ENCODE data around the gene MAN1C1. TPM values are rescaled to one million over a fixed set of nuclear protein-coding genes. Genes with fewer than 3 reads are reported as not detected.

MAN1C1 gene
- total RNA-seq, 1 donor from 2014 or later, result 6.6 TPM

GRCh38 chr1:25832336-25833037, 215.9 kb downstream of the MAN1C1 start:
- DNase-seq (ENCODE audit: low read depth), result no peak

GRCh38 chr1:25833158-25833557, 216.6 kb downstream of the MAN1C1 start:
- DNase-seq (ENCODE audit: low read depth), result no peak

Other genes with a start within 250 kb of the MAN1C1 start
- gene RHCE, start 196.0 kb upstream of the MAN1C1 start, total RNA-seq, result 2.1 and 2.2 TPM in 2 replicates
- gene MACO1, start 185.9 kb upstream of the MAN1C1 start, total RNA-seq, result 27.7 and 31.1 TPM in 2 replicates
- gene LDLRAP1, start 73.2 kb upstream of the MAN1C1 start, total RNA-seq, result 10.7 and 13.8 TPM in 2 replicates
- gene SELENON, start 183.4 kb downstream of the MAN1C1 start, total RNA-seq, result 18.7 and 19.1 TPM in 2 replicates
- 81.2 and 81.6 TPM in 2 replicates for gene MTFR1L, start 203.2 kb downstream of the MAN1C1 start, total RNA-seq
- gene AUNIP, start 242.7 kb downstream of the MAN1C1 start, total RNA-seq, result 0.70 and 2.3 TPM in 2 replicates